OCI-LY7 (cell line): ENCODE measurements around the gene P2RY8.
"Not testable (repeated sequence)": the region's sequence is repeated elsewhere in the genome, so short reads cannot be mapped to it uniquely, and the experiment has no call there.

Experiments
- CTCF ChIP-seq: fragments of 200-600 bp; sonication (generic); conservative IDR thresholded peaks from 2 replicates; pipeline ENCODE4 v1.5.1; 2014; ENCODE audit warnings: mild to moderate bottlenecking, antibody characterized with exemption, low read length, moderate library complexity, mixed read lengths
- EZH2phosphoT487 ChIP-seq: fragments of 200-600 bp; sonication (generic); IDR thresholded peaks from 2 replicates; pipeline ENCODE4 v1.6.1; 2018; ENCODE audit warnings: low read depth, borderline replicate concordance, mild to moderate bottlenecking, mixed run types, antibody characterized with exemption, low read length, moderate library complexity, mixed read lengths

DNA sequence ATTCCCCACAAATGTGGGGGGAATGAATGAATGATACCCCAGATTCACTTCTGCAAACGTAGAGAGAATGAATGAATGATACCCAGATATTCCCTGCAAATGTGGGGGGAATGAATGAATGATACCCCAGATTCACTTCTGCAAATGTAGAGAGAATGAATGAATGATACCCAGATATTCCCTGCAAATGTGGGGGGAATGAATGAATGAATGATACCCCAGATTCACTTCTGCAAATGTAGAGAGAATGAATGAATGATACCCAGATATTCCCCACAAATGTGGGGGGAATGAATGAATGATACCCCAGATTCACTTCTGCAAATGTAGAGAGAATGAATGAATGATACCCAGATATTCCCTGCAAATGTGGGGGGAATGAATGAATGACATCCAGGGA, 46.3 kb downstream of the P2RY8 start:
- TF ChIP-seq CTCF, EZH2phosphoT487: not testable (repeated sequence)
